Mesenchymal stem cell (in vitro differentiated cells and primary cell): ENCODE measurements around the gene KBTBD8.

ENCODE experiments used
- DNase-seq: peaks from one replicate; pipeline ENCODE4 v3.0.0-alpha.2; 2013
- H2AFZ ChIP-seq: one replicate; pipeline ENCODE4 v1.6.1; 2013; ENCODE audit warnings: low read depth, mild to moderate bottlenecking, control low read depth, inconsistent platforms, low read length, moderate library complexity
- H2AK5ac ChIP-seq: 2 replicates; pipeline ENCODE4 v1.6.1; 2013; ENCODE audit warnings: low read length, moderate library complexity, mild to moderate bottlenecking, inconsistent platforms; ENCODE audit not compliant: severe bottlenecking
- H2BK120ac ChIP-seq: one replicate; pipeline ENCODE4 v1.6.1; 2013; ENCODE audit warnings: low read depth, mild to moderate bottlenecking, inconsistent platforms, low read length, moderate library complexity
- H2BK12ac ChIP-seq, 2 experiments: one replicate each; pipeline ENCODE4 v1.6.1; 2013; ENCODE audit warnings: inconsistent platforms in 2 of 2, low read length in 2 of 2, mild to moderate bottlenecking in 2 of 2, moderate library complexity in 2 of 2, control low read depth in 1 of 2
- H2BK15ac ChIP-seq: one replicate; pipeline ENCODE4 v1.6.1; 2013; ENCODE audit warnings: mild to moderate bottlenecking, low read depth, inconsistent platforms; ENCODE audit not compliant: poor library complexity, severe bottlenecking
- H2BK5ac ChIP-seq: 2 replicates; pipeline ENCODE4 v1.6.1; 2013; ENCODE audit warnings: low read depth, mild to moderate bottlenecking, low read length, control low read depth, inconsistent platforms; ENCODE audit not compliant: poor library complexity, severe bottlenecking
- H3K14ac ChIP-seq, 2 experiments: one replicate each; pipeline ENCODE4 v1.6.1; 2013; ENCODE audit warnings: inconsistent platforms in 2 of 2, low read length in 2 of 2, control low read depth in 1 of 2, mild to moderate bottlenecking in 1 of 2, moderate library complexity in 1 of 2
- H3K18ac ChIP-seq, 2 experiments: one replicate each; pipeline ENCODE4 v1.6.1; 2013; ENCODE audit warnings: inconsistent platforms in 2 of 2, low read length in 2 of 2, control low read depth in 1 of 2, low read depth in 1 of 2, mild to moderate bottlenecking in 1 of 2
- H3K23ac ChIP-seq, 2 experiments: one replicate each; pipeline ENCODE4 v1.6.1; 2013; ENCODE audit warnings: inconsistent platforms in 2 of 2, low read length in 2 of 2, mild to moderate bottlenecking in 2 of 2, moderate library complexity in 2 of 2, control low read depth in 1 of 2
- H3K27ac ChIP-seq: 2 replicates; pipeline ENCODE4 v1.5.1; 2013; ENCODE audit warnings: mild to moderate bottlenecking, moderate library complexity, low read length, control low read depth, inconsistent platforms; ENCODE audit not compliant: poor library complexity, severe bottlenecking
- H3K27me3 ChIP-seq, 2 experiments: 2 replicates each; pipeline versions ENCODE4 v1.6.1 to v1.7.0; 2013; ENCODE audit warnings: low read length in 2 of 2, mild to moderate bottlenecking in 2 of 2, moderate library complexity in 2 of 2, control low read depth in 1 of 2, inconsistent platforms in 1 of 2; ENCODE audit not compliant: control insufficient read depth in 1 of 2, insufficient read depth in 1 of 2
- H3K36me3 ChIP-seq, 2 experiments: 2 replicates each; pipeline versions ENCODE4 v1.6.1 to v1.7.0; 2013; ENCODE audit warnings: low read length in 2 of 2, control low read depth in 1 of 2, inconsistent platforms in 1 of 2, low read depth in 1 of 2, mild to moderate bottlenecking in 1 of 2; ENCODE audit not compliant: insufficient read depth in 2 of 2, control insufficient read depth in 1 of 2
- H3K4ac ChIP-seq, 2 experiments: one replicate each; pipeline ENCODE4 v1.6.1; 2013; ENCODE audit warnings: inconsistent platforms in 2 of 2, low read length in 2 of 2, mild to moderate bottlenecking in 2 of 2, moderate library complexity in 2 of 2, control low read depth in 1 of 2, low read depth in 1 of 2
- H3K4me1 ChIP-seq: 2 replicates; pipeline ENCODE4 v1.6.1; 2013; ENCODE audit warnings: low read depth, low read length, control low read depth; ENCODE audit not compliant: control insufficient read depth, insufficient read depth
- H3K4me2 ChIP-seq: 2 replicates; pipeline ENCODE4 v1.6.1; 2013; ENCODE audit warnings: low read length, mild to moderate bottlenecking, inconsistent platforms; ENCODE audit not compliant: poor library complexity, severe bottlenecking
- H3K4me3 ChIP-seq, 2 experiments: 2 replicates each; pipeline versions ENCODE4 v1.5.1 to v1.7.0; 2013; ENCODE audit warnings: low read length in 2 of 2, mild to moderate bottlenecking in 2 of 2, control low read depth in 1 of 2, low read depth in 1 of 2; ENCODE audit not compliant: insufficient read depth in 1 of 2
- H3K79me1 ChIP-seq: replicated peaks from 2 replicates; pipeline ENCODE4 v1.6.1; 2013; ENCODE audit warnings: mild to moderate bottlenecking, control low read depth, low read length, inconsistent platforms; ENCODE audit not compliant: poor library complexity, severe bottlenecking
- H3K9ac ChIP-seq: 2 replicates; pipeline ENCODE4 v1.7.0; 2013; ENCODE audit warnings: mild to moderate bottlenecking, low read length, moderate library complexity
- H3K9me3 ChIP-seq: 2 replicates; pipeline ENCODE4 v1.7.0; 2013; ENCODE audit warnings: mild to moderate bottlenecking, low read length; ENCODE audit not compliant: control insufficient read depth
- H4K8ac ChIP-seq: one replicate; pipeline ENCODE4 v1.6.1; 2013; ENCODE audit warnings: inconsistent platforms, mild to moderate bottlenecking, low read length, moderate library complexity
- H4K91ac ChIP-seq: one replicate; pipeline ENCODE4 v1.6.1; 2013; ENCODE audit warnings: mild to moderate bottlenecking, low read length, inconsistent platforms
- WGBS: methylation state at CpG from one replicate; pipeline ENCODE4 v1.1.7; 2013; ENCODE audit warnings: mixed read lengths; 5-methylcytosine and 5-hydroxymethylcytosine counted together

Gene KBTBD8

GRCh38 chr3:67016522-67017080 is 18.5 kb downstream of the KBTBD8 start:
- H2BK5ac ChIP-seq: no peak overlapping the region
- H3K9me3 ChIP-seq: no peaks in the 10 kb centered on the region
- H3K4me3 ChIP-seq: no peak overlapping the region
- no peak overlapping the region for H2BK12ac ChIP-seq
- H3K18ac ChIP-seq: no peak overlapping the region
- no peak overlapping the region for H3K4ac ChIP-seq
- H4K91ac ChIP-seq: no peak overlapping the region
- no peaks in the 10 kb centered on the region for H3K36me3 ChIP-seq
- H3K79me1 ChIP-seq: no peaks in the 10 kb centered on the region
- no peak overlapping the region for H3K27ac ChIP-seq
- no peak overlapping the region for H3K14ac ChIP-seq
- H2BK15ac ChIP-seq: no peak overlapping the region
- H3K9ac ChIP-seq: no peak overlapping the region
- H4K8ac ChIP-seq: no peak overlapping the region
- H2BK120ac ChIP-seq: no peak overlapping the region
- WGBS: 93% methylated on average over 2 of the region's 3 CpGs
- H2AFZ ChIP-seq: no peak overlapping the region
- no peak overlapping the region for H3K4me2 ChIP-seq
- H3K4me1 ChIP-seq: no peaks in the 10 kb centered on the region
- H3K23ac ChIP-seq: no peak overlapping the region
- no peak for DNase-seq
- no peaks in the 10 kb centered on the region for H3K27me3 ChIP-seq
- no peak overlapping the region for H2AK5ac ChIP-seq

- H3K79me1 ChIP-seq: no peaks in the 10 kb centered on the region
- H2AK5ac ChIP-seq: no peak overlapping the region
- no peak overlapping the region for H3K4me2 ChIP-seq
- no peak for DNase-seq
- H4K8ac ChIP-seq: no peak overlapping the region
- H2BK15ac ChIP-seq: no peak overlapping the region
- H3K9me3 ChIP-seq: no peaks in the 10 kb centered on the region
- no peak overlapping the region for H2BK12ac ChIP-seq
- no peak overlapping the region for H2BK5ac ChIP-seq
- H3K27ac ChIP-seq: no peak overlapping the region
- H4K91ac ChIP-seq: no peak overlapping the region
- no peak overlapping the region for H3K14ac ChIP-seq
- WGBS: 8% methylated on average over 1 of the region's 1 CpG
- H3K36me3 ChIP-seq: no peaks in the 10 kb centered on the region
- no peak overlapping the region for H2BK120ac ChIP-seq
- no peak overlapping the region for H2AFZ ChIP-seq
- no peaks in the 10 kb centered on the region for H3K27me3 ChIP-seq
- H3K4ac ChIP-seq: no peak overlapping the region
- H3K4me1 ChIP-seq: no peaks in the 10 kb centered on the region
- no peak overlapping the region for H3K18ac ChIP-seq
- no peak overlapping the region for H3K23ac ChIP-seq
- no peak overlapping the region for H3K4me3 ChIP-seq
- H3K9ac ChIP-seq: no peak overlapping the region
Measured at GRCh38 chr3:67017211-67017610, 19.1 kb downstream of the KBTBD8 start.

DNA sequence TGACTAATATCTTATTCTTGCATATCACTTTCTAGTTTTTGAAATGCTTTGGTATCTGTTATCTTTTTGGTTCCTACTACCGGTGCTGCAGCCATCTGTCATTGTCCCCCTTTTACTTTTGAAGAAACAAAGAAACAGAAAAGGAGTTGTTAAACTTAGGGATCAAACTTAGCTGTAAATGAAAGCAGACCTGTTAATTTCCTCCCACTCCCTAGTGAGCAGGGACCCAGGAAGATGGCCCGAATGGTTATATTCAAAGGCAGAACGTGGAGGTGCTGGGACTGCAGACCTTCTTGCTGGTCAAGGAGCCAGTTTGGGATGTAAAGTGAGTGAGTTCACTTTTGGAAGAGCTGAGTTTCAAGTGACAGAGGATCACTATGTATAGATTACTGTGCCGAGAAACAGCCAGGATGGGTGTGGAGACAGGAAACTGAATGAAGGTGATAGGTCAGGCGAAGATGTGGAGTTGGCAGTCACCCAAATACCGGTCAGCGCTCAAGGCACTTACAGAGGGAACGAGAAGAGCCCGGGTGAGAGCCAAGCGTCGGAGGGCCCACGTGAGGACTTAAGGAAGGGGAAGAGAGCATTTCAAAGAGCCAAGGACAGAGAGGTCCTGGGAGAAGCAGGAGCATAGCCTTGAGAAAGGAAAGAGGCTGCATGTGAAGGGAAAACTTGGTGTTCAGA is 20.1 kb downstream of the KBTBD8 start:
- no peaks in the 10 kb centered on the region for H3K27me3 ChIP-seq
- no peaks in the 10 kb centered on the region for H3K9me3 ChIP-seq
- WGBS: 55% methylated on average over 12 of the region's 12 CpGs
- H3K4me1 ChIP-seq: no peaks in the 10 kb centered on the region
- H2BK12ac ChIP-seq: no peak overlapping the region
- no peak overlapping the region for H2BK15ac ChIP-seq
- no peak overlapping the region for H3K18ac ChIP-seq
- H2BK120ac ChIP-seq: no peak overlapping the region
- no peaks in the 10 kb centered on the region for H3K36me3 ChIP-seq
- H4K91ac ChIP-seq: no peak overlapping the region
- no peak overlapping the region for H3K4me3 ChIP-seq
- H3K14ac ChIP-seq: no peak overlapping the region
- no peaks in the 10 kb centered on the region for H3K79me1 ChIP-seq
- no peak overlapping the region for H3K4ac ChIP-seq
- no peak overlapping the region for H2BK5ac ChIP-seq
- no peak overlapping the region for H4K8ac ChIP-seq
- no peak overlapping the region for H3K23ac ChIP-seq
- H2AFZ ChIP-seq: no peak overlapping the region
- DNase-seq: peak; percentile 16
- H3K9ac ChIP-seq: no peak overlapping the region
- no peak overlapping the region for H3K4me2 ChIP-seq
- H3K27ac ChIP-seq: no peak overlapping the region
- H2AK5ac ChIP-seq: no peak overlapping the region

DNA sequence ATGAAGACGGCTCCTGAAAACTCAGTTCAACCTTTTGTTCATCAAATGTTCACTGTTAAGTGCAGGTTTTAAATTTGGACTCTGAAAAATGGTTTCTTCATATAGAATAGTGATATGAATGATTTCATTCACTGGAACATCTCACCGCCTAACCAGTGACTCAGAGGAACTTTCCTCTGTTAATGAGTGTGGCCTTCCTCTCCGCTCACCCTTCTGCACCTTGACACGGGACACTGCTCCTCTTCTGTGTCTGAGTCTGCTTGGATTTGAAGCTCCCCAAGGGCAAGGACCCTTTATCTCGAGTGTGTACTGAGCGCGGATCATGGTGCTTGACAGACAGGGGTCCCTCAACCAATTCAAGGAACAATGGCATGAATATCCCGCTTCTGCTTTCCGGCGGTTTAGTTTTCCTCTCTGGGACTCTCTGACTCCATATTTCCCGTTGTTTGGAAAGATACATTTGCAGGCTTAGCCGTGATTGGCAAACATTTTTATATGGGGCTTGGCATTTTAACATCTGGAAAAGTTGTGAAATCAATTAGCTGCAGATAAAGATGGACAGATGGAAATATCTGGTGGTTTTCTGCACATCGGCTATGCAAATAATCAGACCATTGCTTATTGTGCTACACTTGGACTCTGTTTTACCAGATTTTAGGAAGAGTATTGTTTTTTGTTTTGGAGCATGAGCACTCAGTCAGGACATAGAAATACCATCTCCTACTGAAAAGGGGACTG is 20.9 kb downstream of the KBTBD8 start:
- Histone ChIP-seq H3K9ac (no peak overlapping the region), H3K4ac (no peak overlapping the region), H4K91ac (no peak overlapping the region), H3K18ac (no peak overlapping the region), H3K4me1 (no peaks in the 10 kb centered on the region), H3K27me3 (no peaks in the 10 kb centered on the region), H2AFZ (no peak overlapping the region), H2BK12ac (no peak overlapping the region), H3K23ac (no peak overlapping the region), H3K4me3 (no peak overlapping the region), H2BK15ac (no peak overlapping the region), H2BK120ac (no peak overlapping the region), H3K79me1 (no peaks in the 10 kb centered on the region), H3K4me2 (no peak overlapping the region), H3K9me3 (no peaks in the 10 kb centered on the region), H2BK5ac (no peak overlapping the region), H2AK5ac (no peak overlapping the region), H4K8ac (no peak overlapping the region), H3K36me3 (no peaks in the 10 kb centered on the region), H3K27ac (no peak overlapping the region), H3K14ac (no peak overlapping the region)
- 93% methylated on average over 13 of the region's 13 CpGs for WGBS
- DNase-seq: no peak
